Activated CD8-positive, alpha-beta memory T cell treated with anti-CD3 and anti-CD28 coated beads for 4 hours (primary cell): Measurements from ENCODE around the gene ABCF2.
A peak's percentile ranks its signal among the peaks of the same experiment; 100 is the strongest.

ENCODE experiments used
- DNase-seq, 2 donors: peaks; one replicate each; pipeline ENCODE4 v3.0.0-alpha.2; 2020; ENCODE audit warnings: low read depth in 2 of 2

Gene ABCF2

DNA sequence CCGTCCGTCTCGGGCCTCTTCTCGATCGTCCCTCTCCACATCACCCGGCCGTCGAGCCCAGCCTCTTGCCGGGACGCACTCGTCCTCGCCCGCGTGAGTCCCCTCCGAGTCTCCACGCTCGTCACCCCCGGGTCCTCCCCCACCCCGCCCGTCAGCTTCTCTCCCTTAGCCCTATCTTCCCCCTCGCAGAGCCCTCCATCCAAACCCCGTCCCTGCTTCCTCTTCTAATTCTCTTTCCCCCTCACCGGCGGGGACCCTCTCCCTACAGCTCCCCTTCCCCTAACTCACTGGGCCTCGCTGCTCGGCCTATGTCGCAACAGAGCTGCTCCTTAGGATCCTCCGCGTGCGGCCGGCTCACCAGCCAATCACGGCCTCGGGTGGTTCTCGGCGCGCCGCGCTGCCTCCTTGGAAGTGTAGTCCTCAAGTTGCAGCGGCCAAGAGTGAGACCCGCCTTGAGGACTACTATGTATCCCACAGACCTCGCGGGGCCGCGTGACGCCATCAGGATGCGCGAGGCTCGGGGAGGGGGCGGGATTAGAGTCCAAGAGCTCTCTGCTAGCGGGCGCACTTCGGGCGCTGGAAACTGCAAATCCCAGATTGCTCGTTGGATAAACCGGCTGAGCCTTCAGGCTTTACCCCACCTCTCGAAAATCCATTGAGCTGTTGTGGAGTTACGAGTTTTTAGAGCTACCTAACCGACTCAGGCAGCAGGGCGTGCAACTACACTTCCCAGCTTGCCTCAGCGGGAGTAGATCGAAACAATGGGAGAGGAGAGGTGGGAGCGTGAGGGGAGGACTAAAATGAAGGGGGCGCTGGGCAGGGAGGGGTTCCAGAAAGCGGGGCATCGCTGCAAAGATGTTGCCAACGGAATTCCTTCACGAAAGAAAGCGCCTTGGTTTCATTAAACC lies at the start of gene ABCF2:
Gene ABCF2, minus strand, starts transcription at position 331 of the 908 bp plus-strand sequence. CDS start 747 bp downstream, outside the sequence.
- peak; percentile 97 to 99 for DNase-seq

DNA sequence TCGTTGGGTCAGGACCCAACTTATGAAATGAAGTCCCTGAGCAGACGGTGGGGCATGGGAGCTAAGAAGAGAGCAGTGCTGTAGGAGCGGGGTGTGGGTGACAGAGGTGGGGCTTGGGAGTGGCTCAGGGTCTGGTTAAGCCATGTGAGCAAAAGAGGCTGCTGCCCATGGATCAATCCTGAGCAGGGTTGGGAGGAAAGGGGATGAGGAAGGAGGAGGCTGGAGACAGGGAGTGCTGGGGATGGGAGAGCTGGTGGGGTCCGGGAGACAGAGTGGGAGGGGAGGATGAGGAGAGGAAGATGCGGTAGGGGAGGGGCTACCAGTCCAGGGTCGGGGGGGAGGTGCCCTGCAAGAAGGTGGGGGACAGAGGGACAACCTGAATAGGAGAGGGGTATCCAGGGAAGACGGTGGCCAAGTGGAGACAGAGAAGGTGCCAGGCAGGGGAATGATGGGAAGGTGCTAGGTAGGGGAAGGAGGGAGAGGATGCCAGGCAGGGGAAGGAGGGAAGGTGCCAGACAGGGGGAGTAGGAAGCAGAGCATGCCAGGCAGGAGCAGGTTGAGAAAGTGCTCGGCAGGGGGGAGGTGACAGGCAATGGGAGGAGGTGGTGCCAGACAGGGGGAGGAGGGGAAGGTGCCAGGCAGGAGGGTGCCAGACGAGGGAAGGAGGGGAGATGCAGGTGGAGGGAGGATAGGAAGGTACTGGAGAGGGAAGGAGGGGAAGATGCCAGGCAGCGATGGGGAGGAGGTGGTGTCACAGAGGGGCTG lies 49.0 kb upstream of the ABCF2 start:
- no peak for DNase-seq

DNA sequence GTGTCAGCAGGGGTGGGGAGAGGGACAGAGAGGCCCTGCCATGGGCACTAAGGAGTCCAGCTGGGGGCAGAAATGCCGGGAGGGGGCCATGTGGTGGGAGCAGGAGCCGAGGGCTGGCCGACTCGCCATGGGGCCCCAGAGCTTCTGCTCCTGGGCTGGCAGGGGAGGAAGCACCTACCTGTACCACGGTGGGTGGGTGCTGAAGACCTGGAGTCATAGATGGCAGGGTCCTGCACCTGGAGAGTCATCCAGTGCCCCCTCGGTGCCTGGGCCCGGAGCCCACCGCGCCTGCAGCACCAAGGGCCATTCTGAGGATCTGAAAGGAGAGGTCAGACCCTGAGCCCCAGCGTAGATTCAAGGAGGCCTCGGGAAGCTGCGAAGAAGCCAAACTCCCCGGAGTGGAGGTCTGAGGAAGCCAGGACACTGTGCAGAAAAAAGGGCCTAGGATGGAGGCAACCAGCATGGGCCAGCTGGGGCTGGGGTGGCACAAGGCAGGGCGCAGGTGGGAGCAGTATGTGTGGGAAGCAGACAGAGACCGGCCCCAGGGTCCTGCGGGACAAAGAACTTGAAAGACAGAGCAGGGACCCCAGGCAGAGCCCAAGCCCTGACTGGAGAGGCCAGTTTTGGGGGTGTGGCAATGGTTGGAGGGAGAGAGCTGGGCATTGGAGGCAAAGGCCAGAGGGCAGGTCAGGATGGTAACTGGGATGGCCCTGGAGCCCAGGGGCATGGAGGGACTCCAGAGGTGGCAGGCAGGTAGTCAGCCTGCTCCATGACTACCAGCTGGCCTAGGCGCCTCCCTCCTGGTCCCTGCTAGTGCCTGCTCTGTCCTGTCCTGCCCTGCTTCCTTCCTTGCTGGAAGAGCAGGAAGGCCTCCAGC lies 48.2 kb upstream of the ABCF2 start:
- no peak for DNase-seq

DNA sequence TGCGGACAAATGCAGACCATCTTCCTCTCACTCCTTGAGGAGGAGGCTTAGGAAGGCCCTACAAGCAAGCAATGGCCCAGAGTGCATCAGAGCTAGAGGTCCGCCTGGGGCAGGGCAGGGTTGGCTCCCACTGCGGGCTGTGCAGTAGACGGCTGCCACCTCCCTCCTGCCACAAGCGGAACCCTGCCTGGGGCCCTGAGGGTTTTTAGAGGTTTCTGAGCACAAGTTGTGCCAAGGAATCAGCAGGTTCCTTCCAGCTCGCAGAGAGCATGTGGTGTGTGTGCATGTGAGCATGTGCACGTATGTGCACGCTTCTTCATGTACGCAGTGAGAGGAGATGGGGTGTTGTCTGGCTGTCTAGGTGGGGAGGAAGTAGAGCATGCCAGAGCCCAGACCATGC lies 47.4 kb upstream of the ABCF2 start:
- DNase-seq, result no peak

DNA sequence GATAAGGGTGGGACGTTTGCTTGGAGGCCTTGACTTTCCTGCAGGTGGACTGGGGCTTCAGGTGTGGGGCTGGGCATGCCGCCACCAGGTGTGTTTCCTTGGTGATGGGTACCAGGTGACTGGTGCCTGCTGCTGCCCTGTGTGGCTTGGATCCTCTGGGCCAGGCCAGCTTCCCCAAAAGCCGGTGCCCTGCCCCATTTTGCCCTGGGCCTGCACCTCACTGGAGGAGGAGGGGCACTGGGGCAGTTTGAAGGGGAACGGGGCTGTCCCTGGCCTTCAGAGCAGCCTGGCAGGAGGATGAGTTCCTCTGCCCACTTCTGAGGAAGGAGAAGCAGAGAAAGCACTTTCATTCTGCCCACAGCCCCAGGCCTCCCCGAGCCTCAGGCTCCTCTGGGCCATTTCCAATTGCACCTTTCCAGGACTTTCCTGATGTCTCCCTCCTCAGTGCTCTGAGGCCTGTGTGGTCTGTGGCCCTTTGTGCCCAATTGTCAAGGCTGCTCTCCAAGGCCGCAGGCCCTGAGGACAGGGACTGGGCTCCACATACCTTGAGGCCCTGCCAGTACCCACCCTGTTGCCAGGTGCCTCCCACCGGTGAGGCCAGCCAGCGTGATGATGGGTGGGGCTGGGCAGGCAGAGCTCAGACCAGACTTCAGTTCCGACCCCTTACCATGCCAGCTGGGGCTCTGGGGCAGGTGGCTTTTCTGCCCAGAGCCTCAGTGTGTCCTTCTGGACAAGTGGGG lies 46.8 kb upstream of the ABCF2 start:
- no peak for DNase-seq

DNA sequence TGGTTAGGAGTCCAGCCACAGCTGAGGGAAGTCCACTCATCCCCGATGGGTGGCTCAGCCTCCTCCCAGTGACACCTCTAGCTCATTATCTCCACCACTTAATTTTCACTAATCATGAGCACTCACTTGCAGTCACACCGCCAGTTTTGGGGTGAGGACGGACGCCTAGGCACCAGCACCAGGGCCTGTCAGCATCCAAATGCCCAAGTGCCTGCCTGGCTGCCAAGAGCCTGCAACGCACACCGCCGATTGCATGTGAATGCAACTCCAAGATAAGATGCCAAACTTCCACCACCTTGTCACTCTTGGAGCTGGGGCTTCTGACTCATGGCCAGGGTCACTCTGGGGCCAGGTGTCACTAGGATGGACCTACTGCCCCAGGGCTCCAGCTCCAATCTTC lies 45.9 kb upstream of the ABCF2 start:
- DNase-seq, result no peak

DNA sequence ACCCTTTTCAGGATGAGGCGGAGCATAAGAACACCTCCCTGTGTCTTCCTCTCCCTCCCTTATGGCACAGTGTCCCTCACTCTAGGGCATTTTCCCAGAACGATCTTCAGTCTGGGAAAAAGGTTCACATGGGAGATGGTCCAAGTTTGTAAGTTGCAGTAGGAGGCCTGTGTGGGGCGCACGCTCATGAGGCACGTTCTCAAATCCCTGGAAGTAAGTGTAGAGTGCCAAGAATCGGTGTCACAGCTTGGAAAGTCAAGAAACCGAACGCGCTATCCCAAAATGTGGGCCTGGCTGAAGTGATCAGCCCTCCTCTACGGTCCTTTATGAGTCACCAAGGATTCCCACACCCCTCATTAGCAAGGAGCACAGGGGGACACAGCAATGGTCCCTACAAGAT lies 45.4 kb upstream of the ABCF2 start:
- no peak for DNase-seq

DNA sequence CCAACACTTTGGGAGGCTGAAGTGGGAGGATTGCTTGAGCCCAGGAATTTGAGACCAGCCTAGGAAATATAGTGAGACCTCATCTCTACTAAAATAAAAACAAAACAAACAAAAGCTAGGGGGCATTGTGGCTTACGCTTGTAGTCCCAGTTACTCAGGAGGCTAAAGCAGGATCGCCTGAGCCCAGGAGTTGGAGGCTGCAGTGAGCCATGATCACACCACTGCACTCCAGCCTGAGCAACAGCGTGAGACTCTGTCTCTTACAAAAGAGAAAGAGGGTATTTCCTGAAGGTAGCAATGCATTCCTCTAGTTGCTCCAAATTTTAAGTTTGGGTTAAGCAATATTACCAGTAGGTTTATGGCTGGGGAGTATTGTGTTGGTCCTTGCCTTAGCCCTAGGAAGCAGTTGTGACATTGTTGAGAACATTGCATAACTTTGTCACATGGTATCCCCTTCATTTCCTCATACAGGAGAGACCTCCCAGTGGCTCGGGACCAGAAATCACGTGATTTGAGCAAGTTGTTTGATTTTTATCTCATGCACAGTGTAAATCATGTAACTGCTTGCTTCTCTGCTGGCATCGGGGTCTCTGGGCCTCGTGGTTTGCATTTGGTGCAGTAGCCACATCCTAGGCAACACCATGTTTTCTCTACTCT lies 44.8 kb upstream of the ABCF2 start:
- DNase-seq, result no peak

DNA sequence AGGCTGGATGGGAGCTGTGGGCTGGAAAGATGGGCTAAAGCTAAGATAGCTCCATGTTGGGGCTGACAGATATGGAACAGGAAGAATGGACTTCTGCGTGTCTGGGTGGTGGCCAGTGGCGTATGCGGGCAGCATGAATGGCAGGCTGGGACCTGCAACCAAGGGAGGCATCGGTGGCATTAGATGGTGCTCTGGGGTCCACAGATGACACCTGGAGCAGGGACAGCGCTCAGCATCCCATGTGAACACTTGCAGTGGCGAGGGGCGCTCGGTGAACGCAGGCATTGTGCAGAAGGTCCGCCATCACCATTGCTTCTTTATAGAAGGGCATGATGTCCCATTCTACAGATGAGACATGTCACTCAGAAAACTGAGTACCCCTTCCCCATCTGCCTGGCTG lies 42.5 kb upstream of the ABCF2 start:
- no peak for DNase-seq

DNA sequence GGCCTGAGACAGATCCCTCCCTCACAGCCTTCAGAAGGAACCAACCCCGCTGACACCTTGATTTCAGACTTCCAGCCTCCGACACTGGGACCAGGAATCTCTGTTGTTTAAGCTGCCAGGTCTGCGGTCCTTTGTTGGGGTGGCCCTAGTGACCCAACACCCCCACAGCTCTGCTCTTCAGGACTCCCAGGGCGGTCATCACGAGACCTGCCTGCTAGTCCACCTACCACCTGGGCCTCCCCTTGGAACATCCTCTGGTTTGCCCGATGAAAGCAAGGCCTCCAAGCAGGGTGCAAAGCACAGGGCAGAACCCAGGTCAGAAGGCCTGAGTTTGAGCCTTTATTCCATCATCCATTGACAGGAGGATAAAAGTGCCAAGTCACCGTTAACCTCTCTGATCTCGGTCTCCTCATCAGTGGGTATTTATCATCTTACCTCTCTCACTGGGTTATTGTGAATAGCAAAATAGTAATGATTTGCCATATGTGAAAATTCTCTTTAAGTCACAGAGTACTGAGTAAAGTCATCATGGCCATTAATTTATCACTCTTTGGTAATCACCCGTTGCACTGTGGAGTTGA lies 38.4 kb upstream of the ABCF2 start:
- no peak for DNase-seq

DNA sequence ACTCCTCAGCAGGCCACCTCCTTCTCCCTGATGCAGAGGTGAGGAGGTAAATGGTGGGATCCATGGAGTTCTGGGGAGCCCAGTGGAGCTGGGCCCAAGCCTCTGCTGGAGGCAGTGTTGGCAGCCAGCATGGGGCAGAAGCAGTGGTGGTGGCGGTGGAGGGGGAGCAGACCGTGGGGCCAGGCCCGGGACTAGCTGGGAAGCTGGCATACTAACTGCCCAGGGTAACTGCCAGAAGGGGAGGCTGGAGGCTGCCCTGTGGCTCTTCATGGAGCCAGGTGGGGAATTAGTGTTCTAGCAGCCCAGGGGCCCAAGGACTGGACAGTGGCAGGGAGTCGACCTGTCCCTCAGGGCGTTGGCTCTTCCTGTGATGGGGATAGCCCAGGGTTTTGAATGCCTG lies 37.6 kb upstream of the ABCF2 start:
- DNase-seq, result no peak

DNA sequence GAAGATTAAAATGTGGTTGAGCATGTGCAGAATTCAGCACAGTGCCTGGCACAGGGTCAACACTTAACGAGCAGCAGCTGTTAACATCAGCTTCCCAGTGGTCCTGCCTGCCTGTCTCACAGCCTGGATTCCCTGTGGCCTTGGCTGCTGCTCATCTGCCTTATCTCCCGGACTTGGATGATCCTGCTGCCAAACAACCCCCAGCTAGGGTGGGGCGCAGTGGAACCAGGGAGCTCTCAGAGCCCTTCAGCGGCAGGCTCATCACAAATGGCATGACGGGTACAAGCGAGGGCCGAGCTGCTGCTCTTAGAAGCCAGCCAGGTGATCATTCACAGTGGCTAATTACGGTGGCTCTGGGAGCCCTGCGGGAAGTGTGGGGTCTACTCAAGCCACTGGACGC lies 34.5 kb upstream of the ABCF2 start:
- DNase-seq, result no peak

DNA sequence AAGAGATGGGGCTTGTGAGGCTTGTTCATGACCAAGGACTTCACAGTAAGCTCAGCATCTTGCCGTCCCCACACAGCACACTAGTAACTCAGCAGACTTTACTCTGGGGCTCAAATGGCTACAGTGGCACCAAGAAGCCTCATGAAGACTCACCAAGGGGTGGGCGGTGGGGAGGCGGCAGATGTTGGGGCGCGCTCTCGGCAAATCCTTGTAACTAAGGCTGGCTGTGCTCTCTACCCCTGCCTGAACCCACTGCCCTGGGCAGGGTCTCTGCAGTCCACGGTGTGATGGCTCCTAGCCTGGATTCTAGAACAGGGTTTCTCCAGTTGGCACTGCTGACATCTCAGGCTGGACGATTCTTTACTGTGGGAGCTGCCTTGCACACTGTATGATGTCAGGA lies 33.9 kb upstream of the ABCF2 start:
- no peak for DNase-seq

DNA sequence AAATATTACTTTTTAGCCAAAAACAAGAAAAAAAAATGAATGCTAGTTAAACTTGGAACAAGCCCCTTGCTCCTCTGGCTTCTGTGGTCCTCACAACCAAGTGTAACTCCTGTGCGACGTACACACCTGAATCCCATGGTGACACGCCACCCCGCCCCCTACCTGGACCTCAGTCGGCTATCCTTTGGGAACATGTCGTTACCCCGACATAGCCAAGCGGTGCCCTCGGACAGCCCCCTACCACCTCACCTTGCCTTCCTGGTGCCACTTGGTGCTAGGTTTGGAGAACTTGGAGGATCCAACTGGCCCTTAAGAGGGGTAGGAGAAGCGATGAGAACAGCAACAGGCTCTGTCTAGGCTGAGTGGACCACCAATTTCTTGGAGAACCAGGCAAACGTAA lies 33.5 kb upstream of the ABCF2 start:
- DNase-seq, result no peak

DNA sequence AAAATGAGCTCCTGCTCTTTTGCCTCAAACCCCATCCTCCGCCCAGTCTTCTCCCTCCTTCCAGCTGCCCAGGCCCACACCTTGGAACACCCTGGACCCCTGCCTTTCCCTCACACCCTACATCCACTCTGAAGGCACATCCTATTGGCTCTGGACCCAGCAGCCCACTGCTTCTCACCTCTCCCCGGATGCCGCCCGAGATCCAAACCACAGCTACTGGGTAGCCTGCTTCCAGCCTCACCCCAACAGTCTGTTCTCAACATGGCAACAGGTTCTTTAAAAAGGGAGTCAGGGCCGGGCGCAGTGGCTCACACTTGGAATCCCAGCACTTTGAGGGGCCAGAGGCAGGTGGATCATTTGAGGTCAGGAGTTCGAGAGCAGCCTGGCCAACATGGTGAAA lies 31.0 kb upstream of the ABCF2 start:
- no peak for DNase-seq

DNA sequence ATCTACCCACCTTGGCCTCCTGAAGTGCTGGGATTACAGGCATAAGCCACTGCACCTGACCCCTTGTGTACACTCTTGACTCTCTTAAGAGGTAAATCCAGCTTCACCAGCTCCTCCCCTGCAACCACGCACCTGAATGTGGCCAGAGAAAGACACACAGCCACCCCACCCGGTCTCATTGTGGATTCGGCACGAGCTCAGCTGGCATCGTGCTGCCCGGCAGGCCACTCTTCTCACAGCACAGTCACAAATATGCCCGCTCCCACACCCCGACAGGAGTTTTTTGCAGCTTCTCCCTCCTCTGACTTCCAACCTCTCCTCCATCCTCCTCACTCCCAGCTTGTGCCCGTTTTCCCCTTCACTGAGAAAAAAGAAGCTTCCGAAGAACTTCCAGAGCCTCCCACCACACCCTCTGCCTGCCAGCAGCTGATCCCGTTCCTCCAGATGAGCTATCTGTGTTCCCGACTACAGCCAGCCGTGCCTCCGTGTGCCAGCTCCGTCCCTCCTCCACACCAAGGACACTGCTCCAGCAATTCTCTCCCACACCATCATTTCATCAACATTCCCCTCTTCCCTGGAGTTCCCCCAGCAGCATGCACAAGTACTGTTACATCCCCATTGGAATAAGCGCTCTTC lies 29.5 kb upstream of the ABCF2 start:
- no peak for DNase-seq

DNA sequence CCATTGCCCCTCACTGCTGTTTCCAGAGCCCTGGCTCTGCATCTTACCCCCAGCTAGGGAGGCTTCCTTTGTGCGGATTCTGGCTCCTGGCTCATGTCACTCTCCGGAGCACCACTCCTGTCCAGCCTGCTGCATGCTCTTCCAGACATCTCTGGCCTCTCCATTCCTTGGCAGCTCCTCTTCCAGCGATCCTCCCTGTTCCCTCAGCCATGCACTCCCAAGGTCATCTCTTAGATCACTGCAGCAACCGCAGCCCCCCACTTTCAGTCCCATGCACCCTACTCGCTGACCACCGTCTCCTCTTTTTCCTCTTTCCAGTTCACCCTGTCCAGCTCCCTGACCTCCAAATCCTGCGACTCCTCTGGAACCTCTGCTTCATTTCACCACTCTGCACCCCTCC lies 28.4 kb upstream of the ABCF2 start:
- no peak for DNase-seq

DNA sequence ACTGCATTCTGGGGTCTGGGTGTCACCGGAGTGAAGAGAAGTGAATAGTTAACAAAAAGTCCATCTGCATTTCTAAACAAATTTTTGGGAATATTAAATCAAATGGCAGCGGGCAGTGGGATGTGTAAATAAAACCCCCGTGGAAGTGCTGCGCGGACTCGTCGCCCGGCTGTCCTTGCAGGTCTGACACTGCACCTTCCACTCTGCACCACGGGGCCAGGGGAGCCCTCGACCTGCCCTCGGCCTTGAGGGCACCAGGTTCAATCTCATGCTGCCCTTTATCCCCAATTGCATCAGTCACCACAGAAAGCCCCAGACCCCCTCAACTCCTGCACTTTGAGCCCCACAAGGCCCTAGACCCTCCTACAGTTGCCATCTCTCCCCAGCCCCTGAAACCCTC lies 27.8 kb upstream of the ABCF2 start:
- no peak for DNase-seq

DNA sequence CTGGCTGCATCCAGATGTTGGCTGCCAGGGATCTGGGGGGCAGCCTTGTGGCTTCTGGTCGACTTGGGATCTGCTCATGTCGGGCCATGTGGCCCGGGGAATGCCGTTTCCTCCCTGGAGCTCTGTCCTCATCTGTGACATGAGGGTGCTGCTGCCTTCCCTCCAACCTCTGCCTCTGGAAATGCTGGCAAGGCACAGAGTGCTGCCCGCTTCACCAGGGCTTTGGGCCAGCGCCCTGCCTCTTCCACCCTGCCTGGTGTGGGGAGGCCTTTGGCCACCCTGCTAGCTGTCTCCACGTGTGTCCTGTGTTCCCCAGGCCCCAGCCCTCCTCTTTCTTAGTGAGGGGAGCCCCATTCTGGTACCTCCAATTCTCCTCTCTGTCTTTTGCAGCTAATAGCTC lies 27.3 kb upstream of the ABCF2 start:
- DNase-seq, result no peak
